Adrenal gland (tissue), 5 donors: ENCODE measurements around the gene B3GALT2.

ENCODE experiments used
- CTCF ChIP-seq, 6 experiments: fragments of 450-650 bp in 4 of 6; fragments of 200-600 bp in 2 of 6; sonication (generic) in 1 of 6; IDR thresholded peaks; 1 replicate in 5 of 6; 2 replicates in 1 of 6; pipeline versions ENCODE4 v1.5.1 to v1.8.0; 2016 to 2021; ENCODE audit warnings: antibody characterized with exemption in 6 of 6, mild to moderate bottlenecking in 2 of 6, moderate library complexity in 1 of 6
- POLR2A ChIP-seq, 2 donors: fragments of 450-650 bp; IDR thresholded peaks; one replicate each; pipeline ENCODE4 v1.6.1; 2017; ENCODE audit warnings: antibody characterized with exemption in 2 of 2, mild to moderate bottlenecking in 2 of 2, moderate library complexity in 1 of 2
- donor health status: DM: no; HTN: no; CAD: no.

- no peak for TF ChIP-seq CTCF (IDR thresholded peaks at IDR 0.05)
- no peak for TF ChIP-seq POLR2A (IDR thresholded peaks at IDR 0.05)
These were observed 9.6 kb downstream of the B3GALT2 start for GRCh38 chr1:193176788-193177187.
